Measurements from ENCODE around the gene MDM1.

Gene MDM1

GRCh38 chr12:68356060-68356695 lies 24.0 kb upstream of the MDM1 start:
- no peak for DNase-seq

- DNase-seq = peak in 1 of 2 experiments; percentile 6
Measured at GRCh38 chr12:68354977-68355541, 22.9 kb upstream of the MDM1 start.

- peak; percentile 80 to 83 for DNase-seq
Measured at GRCh38 chr12:68352067-68352466, 19.9 kb upstream of the MDM1 start.

DNA sequence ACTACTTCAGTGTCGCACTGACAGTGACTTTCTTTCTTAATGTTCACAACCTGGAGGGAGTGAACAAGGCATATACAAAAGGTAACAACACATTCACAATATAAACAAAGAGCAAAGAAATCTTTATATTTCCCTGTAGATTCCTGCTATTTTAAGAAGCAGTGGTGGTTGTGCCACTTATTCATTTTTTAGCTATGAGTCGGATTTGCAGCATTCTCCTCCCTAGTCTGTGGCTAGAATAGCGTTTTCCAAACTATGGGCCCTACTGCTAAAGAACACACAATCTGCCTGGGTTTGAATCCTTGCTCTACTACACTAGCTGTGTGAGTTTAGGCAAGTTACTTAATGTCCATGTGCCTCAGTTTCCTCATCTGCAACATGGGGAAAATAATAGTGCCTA lies 18.6 kb upstream of the MDM1 start:
- no peak for DNase-seq

GRCh38 chr12:68349921-68350606 lies 17.9 kb upstream of the MDM1 start:
- DNase-seq = peak; percentile 95 to 98

- peak; percentile 85 to 98 for DNase-seq
Measured at GRCh38 chr12:68349220-68349621, 17.1 kb upstream of the MDM1 start.

DNA sequence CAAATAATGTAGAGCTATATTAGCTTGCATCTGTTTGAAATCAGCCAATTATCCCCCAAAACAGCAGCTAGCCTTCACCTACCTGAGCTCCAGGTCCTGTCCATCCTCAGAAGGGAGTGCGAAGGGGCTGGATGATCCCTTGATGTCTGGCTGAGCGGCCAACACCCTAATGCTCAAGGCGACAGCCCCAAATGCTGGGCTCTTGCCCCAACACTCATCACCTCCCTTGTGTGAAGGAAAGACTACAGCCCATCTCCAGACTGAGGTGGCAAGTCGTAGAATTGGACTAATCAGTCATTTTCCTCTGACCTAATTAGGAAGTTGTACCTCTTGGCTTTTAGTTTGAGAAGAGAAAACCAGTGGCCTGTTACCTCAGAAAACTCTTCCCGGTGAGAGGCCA lies 16.3 kb upstream of the MDM1 start:
- peak in 1 of 2 experiments; percentile 16 for DNase-seq

GRCh38 chr12:68345763-68346162 lies 13.6 kb upstream of the MDM1 start:
- DNase-seq = no peak

DNA sequence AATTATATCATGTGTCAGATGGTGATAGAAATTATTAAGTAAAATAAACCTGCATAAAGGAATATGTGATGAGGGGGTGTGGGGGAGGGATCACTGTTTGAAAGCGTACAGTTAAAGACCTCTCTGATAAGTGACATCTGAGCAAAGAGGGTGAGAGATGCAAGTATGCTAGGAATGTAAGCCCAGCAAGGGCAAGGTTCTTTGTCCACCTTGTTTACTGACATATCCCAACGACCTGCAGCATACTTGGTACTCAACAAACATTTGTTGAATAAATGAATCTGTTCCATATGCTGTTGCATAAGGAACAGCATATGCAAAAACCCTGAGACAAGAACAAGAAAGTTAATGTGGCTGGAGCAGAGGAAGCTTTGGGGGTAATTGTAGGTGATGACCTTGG lies 12.0 kb upstream of the MDM1 start:
- no peak for DNase-seq

- peak; percentile 9 to 74 for DNase-seq
Measured at GRCh38 chr12:68342966-68343365, 10.8 kb upstream of the MDM1 start.

DNA sequence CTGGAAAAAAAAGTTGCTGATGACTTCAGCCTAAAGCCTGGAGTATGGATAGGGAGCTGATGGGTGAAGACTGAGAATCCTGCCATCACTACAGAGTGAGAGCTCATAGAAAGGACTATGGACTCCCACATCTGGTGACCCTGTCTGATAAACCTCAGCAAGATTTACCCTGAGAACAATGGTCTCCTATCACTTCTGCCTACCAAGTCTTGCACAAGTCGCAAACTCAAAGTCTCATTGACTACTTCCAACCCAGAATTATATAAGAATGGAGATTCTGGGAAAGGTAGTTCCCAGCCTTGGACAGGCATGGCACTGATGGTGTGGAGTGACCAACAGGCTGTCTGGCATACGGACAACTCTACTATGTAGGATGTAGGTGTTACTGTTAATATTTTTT lies 9.7 kb upstream of the MDM1 start:
- no peak for DNase-seq

GRCh38 chr12:68340404-68341270 lies 8.5 kb upstream of the MDM1 start:
- no peak for DNase-seq

DNA sequence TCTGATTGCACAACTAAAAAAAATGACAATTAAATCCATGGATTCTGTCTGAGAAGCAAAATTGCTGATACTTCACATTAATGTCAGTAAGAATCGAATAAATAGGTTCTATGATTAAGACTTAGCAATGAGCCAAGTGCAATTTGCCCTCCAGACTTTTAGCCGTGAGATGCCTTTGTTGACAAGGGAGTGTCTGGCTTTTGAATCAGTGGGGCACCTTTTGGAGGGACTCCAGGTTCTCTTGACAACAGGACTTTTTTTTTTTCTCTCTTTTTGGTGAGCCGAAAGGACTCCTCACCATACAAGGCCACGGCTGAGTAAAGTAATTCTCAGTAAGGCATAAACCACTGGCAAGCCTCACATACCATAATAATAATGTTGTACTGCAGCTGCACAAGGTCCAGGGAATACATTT lies 4.7 kb upstream of the MDM1 start:
- DNase-seq = no peak

- no peak for DNase-seq
Measured at GRCh38 chr12:68335462-68335861, 3.3 kb upstream of the MDM1 start.

DNA sequence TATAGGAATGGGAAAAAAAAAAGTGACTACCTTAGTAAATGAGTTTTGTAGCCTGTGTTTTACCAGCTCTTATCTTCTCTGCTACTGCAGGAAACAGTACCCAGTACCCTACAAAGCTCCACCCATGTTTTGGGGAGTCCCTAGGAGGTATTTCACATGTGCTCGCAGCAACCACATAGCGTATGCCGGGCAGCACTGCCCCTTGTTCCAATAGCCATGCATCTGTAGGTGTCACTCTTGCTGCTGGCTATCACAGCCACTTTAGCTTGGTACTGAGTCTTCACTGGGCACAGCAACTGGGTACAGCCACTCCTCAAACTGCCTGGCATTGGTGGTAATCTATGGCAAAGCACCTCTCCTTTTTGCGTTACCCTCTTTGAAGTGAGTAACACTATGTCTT lies 2.0 kb upstream of the MDM1 start:
- peak in 1 of 2 experiments; percentile 53 for DNase-seq

DNA sequence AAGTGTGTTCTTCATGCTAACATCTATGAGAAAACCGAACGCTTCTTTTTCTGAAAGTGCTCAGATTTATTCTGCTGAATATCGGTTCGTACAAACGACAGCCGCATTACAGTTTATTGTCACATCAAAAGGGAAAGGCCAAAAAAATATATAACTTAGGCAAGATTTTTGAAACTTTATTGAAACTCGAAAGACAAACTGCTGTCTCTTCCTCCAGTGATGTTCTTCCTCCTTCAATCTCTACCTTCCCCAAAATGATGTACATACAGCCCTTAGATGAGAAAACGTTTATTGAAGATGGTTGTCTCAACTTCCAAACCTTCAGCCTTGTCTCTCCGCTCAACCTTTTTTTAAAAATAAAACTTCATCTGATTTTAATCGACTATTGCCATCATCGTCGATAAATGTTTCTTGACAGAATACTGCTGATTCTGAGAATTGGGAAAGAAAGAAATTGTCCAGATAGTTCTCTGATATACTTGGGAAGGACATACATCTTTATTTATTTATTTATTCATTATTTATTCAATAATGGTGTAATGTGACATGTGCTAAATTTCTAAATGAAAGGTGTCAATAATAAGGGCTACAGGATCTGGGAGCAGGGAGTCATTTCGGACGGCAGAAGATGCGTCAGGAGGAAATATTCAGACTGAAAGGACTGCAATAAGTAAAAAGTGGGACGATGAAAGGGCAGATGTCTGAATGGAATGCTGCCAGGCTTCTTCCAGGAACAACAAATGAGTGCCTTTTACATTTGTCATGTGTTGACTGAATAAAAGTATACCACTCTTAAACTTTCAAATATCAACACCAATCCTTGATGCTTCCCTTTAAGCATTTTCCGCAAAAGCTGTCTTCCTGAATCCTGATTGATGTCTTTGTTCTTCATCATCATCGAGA lies 817 bp upstream of the MDM1 start:
- no peak for DNase-seq

GRCh38 chr12:68331500-68331868 lies 678 bp downstream of the MDM1 start:
- DNase-seq = peak in 1 of 2 experiments; percentile 34

GRCh38 chr12:68327896-68328295 lies 4.3 kb downstream of the MDM1 start:
- peak; percentile 69 to 88 for DNase-seq

- no peak for DNase-seq
Measured at GRCh38 chr12:68326716-68327115, 5.4 kb downstream of the MDM1 start.

DNA sequence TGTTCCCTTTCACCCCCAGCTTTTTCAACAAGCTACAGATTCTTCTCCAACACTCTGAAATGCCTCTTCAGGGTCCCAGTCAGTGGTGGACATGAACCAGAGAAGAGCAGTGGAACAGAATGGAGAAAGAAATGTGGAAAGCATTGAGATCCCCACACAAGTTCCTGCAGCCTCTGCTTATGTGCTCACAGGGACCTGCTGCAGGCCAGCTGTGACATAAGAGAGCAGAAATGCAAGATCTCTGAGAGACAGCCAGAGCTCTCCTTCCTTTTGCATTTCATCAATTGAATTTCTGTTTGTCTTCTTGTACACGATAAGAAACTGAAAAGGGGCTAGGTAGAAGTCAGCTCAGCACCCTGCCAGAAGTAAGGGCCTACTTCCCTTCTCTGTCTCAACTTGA lies 6.2 kb downstream of the MDM1 start:
- DNase-seq = no peak

- no peak for DNase-seq
Measured at GRCh38 chr12:68324531-68324930, 7.6 kb downstream of the MDM1 start.

DNA sequence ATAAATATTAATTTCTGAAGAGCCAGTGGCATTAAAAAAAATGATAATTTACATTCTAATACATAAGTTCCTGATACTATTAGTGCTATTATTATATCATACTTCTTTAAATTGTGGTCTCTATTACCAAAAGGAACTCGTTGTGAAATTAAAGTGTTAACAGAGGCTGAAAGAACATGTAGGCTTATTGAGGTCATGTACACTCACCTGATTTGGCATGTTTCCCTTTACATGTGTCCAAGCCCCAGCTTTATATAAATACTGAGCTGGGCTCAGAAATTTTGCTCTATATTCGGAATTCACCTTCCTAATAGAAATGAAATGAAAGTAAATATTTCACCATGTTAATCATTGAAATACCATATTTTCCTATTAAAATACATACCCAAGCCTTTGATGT lies 11.0 kb downstream of the MDM1 start:
- DNase-seq = no peak
